ENCODE measurements around the gene MTARC1. TPM values are rescaled to one million over a fixed set of nuclear protein-coding genes. Genes with fewer than 3 reads are reported as not detected.

Gene MTARC1
- total and polyA plus RNA-seq, 10 of the 15 experiments (the other 5 are each of a cell fraction or from before 2014, with no cell fraction given) = 0.23 to 1.5 (median 0.48) TPM

DNA sequence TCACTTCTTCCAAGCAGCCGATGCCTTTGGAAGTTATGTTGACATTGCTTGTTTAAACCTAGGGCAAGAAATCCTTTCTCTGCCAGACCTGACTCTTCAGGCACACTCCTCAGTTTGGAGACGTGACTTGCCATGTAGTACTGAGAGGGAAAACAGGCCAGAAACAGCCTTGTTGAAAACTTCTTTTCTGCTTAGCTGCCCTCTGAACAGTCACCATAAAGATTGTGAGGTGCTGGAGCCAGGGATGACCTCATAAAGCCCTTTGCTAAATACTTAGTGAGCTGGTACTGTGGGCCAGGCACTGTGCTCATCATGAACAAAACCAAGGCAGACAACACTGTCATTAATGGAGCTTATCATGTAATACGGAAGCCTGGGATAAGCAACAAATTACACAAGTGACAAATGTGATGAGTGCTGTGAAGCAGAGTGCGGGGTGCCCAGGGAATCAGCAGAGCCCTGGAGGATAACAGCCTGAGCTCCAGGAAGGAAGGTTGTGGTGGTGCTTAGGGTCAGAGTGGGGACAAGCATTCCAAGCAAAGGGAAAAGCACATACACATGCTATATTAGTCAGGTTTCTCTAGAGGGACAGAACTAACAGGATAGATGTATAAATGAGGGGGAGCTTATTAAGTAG lies 42.4 kb downstream of the MTARC1 start:
- Histone ChIP-seq H3K4me2 (ENCODE audit: control insufficient read depth, insufficient read depth) (no peak overlapping the region), H3K9ac (ENCODE audit: control insufficient read depth, insufficient read depth, low read length) (no peak overlapping the region), H3K27ac (ENCODE audit: control insufficient read depth, insufficient read depth) (no peak overlapping the region), H3K79me2 (ENCODE audit: control insufficient read depth, insufficient read depth, low read length) (no peaks in the 10 kb centered on the region), H3K4me1 (ENCODE audit: control insufficient read depth, insufficient read depth, low read length) (no peaks in the 10 kb centered on the region), H2AFZ (ENCODE audit: control insufficient read depth, low read depth, low read length) (no peak overlapping the region), H3K4me3 (no peak overlapping the region), H4K20me1 (ENCODE audit: control insufficient read depth, insufficient read depth) (no peaks in the 10 kb centered on the region), H3K36me3 (ENCODE audit: control insufficient read depth in 2 of 2, insufficient read depth in 2 of 2, low read length in 1 of 2) (no peaks in the 10 kb centered on the region), H3K27me3 (replicated peaks in 1 of 2; ENCODE audit: control insufficient read depth in 2 of 2, insufficient read depth in 2 of 2, low read length in 1 of 2) (peaks cover 0 to 2% of the 10 kb centered on the region in 2 experiments; a peak in 2 of 4 replicates), H3K9me3 (replicated peaks; ENCODE audit: control insufficient read depth, insufficient read depth, low read length) (no peaks in the 10 kb centered on the region)
- 43% methylated on average over 4 of the region's 4 CpGs for WGBS (ENCODE audit: insufficient coverage, insufficient replicate concordance, low lambda C conversion rate, missing lambda C conversion rate)
- intact Hi-C loops (cut with micrococcal nuclease; ENCODE audit: unreplicated experiment) (no loop called here), in situ Hi-C loops (cut with MboI) (no loop called here)
- TF ChIP-seq, protein P1, sequence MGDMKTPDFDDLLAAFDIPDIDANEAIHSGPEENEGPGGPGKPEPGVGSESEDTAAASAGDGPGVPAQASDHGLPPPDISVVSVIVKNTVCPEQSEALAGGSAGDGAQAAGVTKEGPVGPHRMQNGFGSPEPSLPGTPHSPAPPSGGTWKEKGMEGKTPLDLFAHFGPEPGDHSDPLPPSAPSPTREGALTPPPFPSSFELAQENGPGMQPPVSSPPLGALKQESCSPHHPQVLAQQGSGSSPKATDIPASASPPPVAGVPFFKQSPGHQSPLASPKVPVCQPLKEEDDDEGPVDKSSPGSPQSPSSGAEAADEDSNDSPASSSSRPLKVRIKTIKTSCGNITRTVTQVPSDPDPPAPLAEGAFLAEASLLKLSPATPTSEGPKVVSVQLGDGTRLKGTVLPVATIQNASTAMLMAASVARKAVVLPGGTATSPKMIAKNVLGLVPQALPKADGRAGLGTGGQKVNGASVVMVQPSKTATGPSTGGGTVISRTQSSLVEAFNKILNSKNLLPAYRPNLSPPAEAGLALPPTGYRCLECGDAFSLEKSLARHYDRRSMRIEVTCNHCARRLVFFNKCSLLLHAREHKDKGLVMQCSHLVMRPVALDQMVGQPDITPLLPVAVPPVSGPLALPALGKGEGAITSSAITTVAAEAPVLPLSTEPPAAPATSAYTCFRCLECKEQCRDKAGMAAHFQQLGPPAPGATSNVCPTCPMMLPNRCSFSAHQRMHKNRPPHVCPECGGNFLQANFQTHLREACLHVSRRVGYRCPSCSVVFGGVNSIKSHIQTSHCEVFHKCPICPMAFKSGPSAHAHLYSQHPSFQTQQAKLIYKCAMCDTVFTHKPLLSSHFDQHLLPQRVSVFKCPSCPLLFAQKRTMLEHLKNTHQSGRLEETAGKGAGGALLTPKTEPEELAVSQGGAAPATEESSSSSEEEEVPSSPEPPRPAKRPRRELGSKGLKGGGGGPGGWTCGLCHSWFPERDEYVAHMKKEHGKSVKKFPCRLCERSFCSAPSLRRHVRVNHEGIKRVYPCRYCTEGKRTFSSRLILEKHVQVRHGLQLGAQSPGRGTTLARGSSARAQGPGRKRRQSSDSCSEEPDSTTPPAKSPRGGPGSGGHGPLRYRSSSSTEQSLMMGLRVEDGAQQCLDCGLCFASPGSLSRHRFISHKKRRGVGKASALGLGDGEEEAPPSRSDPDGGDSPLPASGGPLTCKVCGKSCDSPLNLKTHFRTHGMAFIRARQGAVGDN (IDR thresholded peaks at IDR 0.05) = no peak
- DNase-seq (ENCODE audit: low read depth, low spot score) (no peak), FAIRE-seq (no peak), ATAC-seq (no peak)
- BruUV-seq (replicated peaks) = no TSS peak
- ChIA-PET POLR2A (no interaction called here), SMC1A (ENCODE audit: uncharacterized antibody, unreplicated experiment) (no interaction called here), RAD21 (ENCODE audit: unreplicated experiment) (no interaction called here), CTCF (no interaction called here)

DNA sequence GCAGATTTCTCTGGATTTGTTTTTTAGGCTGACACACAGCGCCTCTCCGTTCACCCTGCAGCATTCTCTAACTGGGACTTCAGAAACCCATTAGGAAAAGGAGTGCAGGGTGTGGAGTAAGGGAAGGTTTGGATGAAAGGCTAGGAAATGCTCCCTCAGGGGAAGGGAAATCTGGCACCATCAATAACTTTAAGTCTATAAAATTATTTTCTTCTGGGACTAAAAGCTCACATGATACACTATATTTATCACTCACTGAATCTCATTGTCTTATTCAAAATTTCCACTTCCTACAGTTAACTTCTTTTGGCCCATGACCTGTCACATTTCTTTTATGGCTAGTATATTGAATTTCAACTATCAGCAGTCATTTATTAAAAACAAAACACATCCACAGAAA lies 46.7 kb downstream of the MTARC1 start:
- SMC1A ChIA-PET (ENCODE audit: uncharacterized antibody, unreplicated experiment) = no interaction called here
- Histone ChIP-seq H3K36me3 (ENCODE audit: control insufficient read depth in 2 of 2, insufficient read depth in 2 of 2, low read length in 1 of 2) (no peaks in the 10 kb centered on the region), H3K9me3 (replicated peaks; ENCODE audit: control insufficient read depth, insufficient read depth, low read length) (no peaks in the 10 kb centered on the region), H3K4me2 (ENCODE audit: control insufficient read depth, insufficient read depth) (no peak overlapping the region), H3K9ac (ENCODE audit: control insufficient read depth, insufficient read depth, low read length) (no peak overlapping the region), H3K27me3 (replicated peaks in 1 of 2; ENCODE audit: control insufficient read depth in 2 of 2, insufficient read depth in 2 of 2, low read length in 1 of 2) (no peaks in the 10 kb centered on the region), H2AFZ (ENCODE audit: control insufficient read depth, low read depth, low read length) (no peak overlapping the region), H4K20me1 (ENCODE audit: control insufficient read depth, insufficient read depth) (no peaks in the 10 kb centered on the region), H3K27ac (ENCODE audit: control insufficient read depth, insufficient read depth) (no peak overlapping the region), H3K4me3 (no peak overlapping the region), H3K4me1 (ENCODE audit: control insufficient read depth, insufficient read depth, low read length) (no peaks in the 10 kb centered on the region), H3K79me2 (ENCODE audit: control insufficient read depth, insufficient read depth, low read length) (no peaks in the 10 kb centered on the region)
- POLR2A ChIA-PET = no interaction called here
- DNase-seq (ENCODE audit: low read depth, low spot score) (no peak), ATAC-seq (no peak), FAIRE-seq (no peak)
- intact Hi-C loops (cut with micrococcal nuclease; ENCODE audit: unreplicated experiment) = no loop called here
- no TSS peak for BruUV-seq (replicated peaks)
- CTCF ChIA-PET = no interaction called here
- 35% methylated on average over 2 of the region's 2 CpGs for WGBS (ENCODE audit: insufficient coverage, insufficient replicate concordance, low lambda C conversion rate, missing lambda C conversion rate)
- in situ Hi-C loops (cut with MboI) = no loop called here
- RAD21 ChIA-PET (ENCODE audit: unreplicated experiment) = no interaction called here
- TF ChIP-seq ZNF274 (IDR thresholded peaks at IDR 0.05; ENCODE audit: insufficient read depth, insufficient read length) (no peak), YBX1 (IDR thresholded peaks at IDR 0.05) (no peak), CREB1 (IDR thresholded peaks at IDR 0.05; ENCODE audit: low read depth) (no peak), POLR2A (IDR thresholded peaks at IDR 0.05; ENCODE audit: low read depth, low read length) (no peak), RFX5 (IDR thresholded peaks at IDR 0.05; ENCODE audit: low read depth, low read length) (no peak), MYB (IDR thresholded peaks at IDR 0.05; ENCODE audit: borderline replicate concordance, low read depth, low read length) (no peak), EGR1 (IDR thresholded peaks at IDR 0.05; ENCODE audit: borderline replicate concordance in 1 of 2, low read depth in 2 of 2, low read length in 2 of 2) (no peak), KLF5 (IDR thresholded peaks at IDR 0.05; ENCODE audit: partially characterized antibody) (no peak)
- TF ChIP-seq, protein P2, sequence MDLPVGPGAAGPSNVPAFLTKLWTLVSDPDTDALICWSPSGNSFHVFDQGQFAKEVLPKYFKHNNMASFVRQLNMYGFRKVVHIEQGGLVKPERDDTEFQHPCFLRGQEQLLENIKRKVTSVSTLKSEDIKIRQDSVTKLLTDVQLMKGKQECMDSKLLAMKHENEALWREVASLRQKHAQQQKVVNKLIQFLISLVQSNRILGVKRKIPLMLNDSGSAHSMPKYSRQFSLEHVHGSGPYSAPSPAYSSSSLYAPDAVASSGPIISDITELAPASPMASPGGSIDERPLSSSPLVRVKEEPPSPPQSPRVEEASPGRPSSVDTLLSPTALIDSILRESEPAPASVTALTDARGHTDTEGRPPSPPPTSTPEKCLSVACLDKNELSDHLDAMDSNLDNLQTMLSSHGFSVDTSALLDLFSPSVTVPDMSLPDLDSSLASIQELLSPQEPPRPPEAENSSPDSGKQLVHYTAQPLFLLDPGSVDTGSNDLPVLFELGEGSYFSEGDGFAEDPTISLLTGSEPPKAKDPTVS (IDR thresholded peaks at IDR 0.05; ENCODE audit: low read depth, low read length) = no peak
- TF ChIP-seq, protein P3, sequence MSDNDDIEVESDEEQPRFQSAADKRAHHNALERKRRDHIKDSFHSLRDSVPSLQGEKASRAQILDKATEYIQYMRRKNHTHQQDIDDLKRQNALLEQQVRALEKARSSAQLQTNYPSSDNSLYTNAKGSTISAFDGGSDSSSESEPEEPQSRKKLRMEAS (IDR thresholded peaks at IDR 0.05; ENCODE audit: low read depth, low read length) = no peak

Measured in GM12878 (cell line).